ENCODE data around the gene CEP112.

The CEP112 gene

DNA sequence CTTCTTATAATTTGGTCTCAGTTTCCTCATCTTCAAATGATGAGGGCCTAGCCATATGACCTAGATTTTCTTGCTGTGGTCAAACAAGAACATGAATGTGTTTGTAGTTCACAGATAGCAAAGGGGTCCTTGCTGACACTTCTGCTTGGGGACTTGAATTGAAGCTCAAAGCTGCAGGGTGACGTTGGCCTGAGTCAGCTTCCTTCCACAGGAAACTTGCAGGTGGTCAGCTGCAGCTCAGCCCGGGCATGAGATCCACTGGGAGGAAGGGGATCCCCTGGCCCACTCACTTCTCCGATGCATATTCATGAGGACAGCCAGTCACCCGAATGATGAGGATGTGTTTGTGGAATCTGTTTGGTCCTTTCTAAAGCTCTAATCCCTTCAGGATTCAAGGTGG is 587.9 kb downstream of the CEP112 start:
- no peak overlapping the region for H3K4me3 ChIP-seq (ENCODE audit: low read depth, low read length)
- TF ChIP-seq, protein P1, sequence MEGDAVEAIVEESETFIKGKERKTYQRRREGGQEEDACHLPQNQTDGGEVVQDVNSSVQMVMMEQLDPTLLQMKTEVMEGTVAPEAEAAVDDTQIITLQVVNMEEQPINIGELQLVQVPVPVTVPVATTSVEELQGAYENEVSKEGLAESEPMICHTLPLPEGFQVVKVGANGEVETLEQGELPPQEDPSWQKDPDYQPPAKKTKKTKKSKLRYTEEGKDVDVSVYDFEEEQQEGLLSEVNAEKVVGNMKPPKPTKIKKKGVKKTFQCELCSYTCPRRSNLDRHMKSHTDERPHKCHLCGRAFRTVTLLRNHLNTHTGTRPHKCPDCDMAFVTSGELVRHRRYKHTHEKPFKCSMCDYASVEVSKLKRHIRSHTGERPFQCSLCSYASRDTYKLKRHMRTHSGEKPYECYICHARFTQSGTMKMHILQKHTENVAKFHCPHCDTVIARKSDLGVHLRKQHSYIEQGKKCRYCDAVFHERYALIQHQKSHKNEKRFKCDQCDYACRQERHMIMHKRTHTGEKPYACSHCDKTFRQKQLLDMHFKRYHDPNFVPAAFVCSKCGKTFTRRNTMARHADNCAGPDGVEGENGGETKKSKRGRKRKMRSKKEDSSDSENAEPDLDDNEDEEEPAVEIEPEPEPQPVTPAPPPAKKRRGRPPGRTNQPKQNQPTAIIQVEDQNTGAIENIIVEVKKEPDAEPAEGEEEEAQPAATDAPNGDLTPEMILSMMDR (IDR thresholded peaks at IDR 0.05; ENCODE audit: borderline replicate concordance, insufficient read depth, low read depth, low read length) = no peak

DNA sequence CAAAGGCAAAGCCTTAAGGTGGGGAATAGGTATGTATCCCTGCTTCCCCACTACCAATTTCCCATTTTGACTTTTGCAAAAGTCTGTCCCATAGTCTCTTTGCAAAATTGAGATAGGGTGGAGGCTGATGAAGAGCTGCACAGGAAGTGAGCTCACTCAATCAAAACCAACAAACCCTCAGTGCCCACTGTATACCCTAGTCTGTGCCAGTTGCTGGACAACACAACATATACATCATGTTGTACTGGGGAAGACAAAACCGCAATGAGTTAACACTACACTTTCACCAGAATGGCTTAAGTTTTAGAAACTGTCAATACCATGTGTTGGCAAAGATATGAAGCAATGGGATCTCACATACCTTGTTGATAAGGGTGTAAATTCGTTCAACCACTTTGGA is 590.1 kb downstream of the CEP112 start:
- no peak overlapping the region for H3K4me3 ChIP-seq (ENCODE audit: low read depth, low read length)
- TF ChIP-seq, protein P1 (IDR thresholded peaks at IDR 0.05; ENCODE audit: borderline replicate concordance, insufficient read depth, low read depth, low read length) = no peak

DNA sequence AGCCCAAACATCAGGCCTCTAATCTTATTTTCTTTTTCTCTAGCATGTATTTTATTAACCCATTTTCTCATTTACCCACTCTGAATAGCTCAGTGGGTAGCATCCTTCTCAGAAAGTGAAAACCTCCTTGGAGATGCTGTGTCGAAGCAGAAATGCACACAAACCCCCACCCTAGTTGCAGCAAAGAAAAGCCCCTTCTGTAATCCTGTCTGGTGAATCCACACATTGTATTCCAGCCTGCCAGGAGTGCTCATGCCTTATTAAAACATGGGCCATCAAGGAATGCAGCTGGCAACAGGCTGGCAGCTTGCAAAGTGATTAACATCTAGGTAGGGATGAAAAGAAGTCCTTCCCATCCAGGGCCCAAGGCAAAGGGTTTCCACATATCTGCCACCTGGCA is 590.8 kb downstream of the CEP112 start:
- no peak overlapping the region for H3K4me3 ChIP-seq (ENCODE audit: low read depth, low read length)
- TF ChIP-seq, protein P1 (IDR thresholded peaks at IDR 0.05; ENCODE audit: borderline replicate concordance, insufficient read depth, low read depth, low read length) = no peak

DNA sequence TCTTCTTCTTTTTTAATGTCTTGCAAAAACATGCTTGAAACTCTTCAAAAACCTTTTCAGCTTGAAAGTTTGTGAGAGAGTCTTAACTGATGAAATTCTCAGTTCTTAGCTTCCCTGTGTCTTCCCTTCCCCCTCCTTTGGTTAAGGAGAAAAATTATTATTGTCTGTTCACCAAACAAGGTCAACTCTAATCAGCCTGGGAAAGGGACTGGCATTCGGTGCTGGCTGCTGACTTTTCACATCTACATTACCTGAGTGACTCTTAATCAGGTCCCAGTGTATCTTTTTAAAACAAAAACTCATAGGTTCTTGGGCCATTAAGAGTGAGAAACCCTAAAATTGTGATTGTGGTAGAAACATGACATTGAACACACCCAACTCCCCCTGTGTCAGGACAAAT is 591.4 kb downstream of the CEP112 start:
- TF ChIP-seq, protein P1 (IDR thresholded peaks at IDR 0.05; ENCODE audit: borderline replicate concordance, insufficient read depth, low read depth, low read length) = no peak
- no peak overlapping the region for H3K4me3 ChIP-seq (ENCODE audit: low read depth, low read length)

DNA sequence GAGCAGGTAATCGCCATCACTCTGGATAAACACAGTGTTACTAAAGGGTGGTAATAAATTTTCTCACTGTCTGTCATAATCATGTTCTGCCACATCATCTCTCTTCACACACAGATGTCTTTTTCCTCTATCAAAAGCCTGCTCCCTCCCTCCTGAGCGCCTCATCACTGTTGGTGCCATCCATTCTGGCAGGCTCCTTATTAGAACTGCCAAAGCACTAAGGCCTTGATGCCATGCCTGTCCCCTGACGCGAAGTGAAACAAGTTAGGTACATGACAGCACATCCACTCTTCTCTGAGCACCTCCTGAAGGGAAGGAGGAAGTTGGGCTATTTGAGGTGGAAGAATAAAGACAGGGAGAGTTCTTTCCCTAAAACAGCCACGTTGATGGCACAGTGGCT is 592.3 kb downstream of the CEP112 start:
- TF ChIP-seq, protein P1 (IDR thresholded peaks at IDR 0.05; ENCODE audit: borderline replicate concordance, insufficient read depth, low read depth, low read length) = no peak

DNA sequence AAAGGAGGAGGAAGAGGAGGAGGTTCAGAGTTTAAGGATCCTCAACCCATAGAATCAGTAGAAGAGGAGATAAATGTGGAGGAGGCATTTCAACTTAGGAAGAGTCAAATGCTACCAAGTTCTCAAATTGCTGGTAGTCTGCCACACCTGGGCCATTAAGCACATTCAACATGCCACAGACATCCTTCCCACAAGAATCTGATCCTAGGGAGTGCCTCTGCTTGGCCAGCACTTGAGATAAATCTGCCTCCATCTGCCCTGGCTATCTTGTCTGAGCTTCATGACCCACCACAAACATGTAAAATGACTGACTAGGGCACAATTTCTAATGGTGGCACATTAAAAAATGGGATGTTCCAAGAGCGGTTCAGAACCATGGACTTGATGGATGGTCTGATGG is 593.2 kb downstream of the CEP112 start:
- TF ChIP-seq, protein P1 (IDR thresholded peaks at IDR 0.05; ENCODE audit: borderline replicate concordance, insufficient read depth, low read depth, low read length) = no peak
- no peak overlapping the region for H3K4me3 ChIP-seq (ENCODE audit: low read depth, low read length)

More for the DNA sequence above, 592.3 kb downstream of the CEP112 start:
- no peak overlapping the region for H3K4me3 ChIP-seq (ENCODE audit: low read depth, low read length)

DNA sequence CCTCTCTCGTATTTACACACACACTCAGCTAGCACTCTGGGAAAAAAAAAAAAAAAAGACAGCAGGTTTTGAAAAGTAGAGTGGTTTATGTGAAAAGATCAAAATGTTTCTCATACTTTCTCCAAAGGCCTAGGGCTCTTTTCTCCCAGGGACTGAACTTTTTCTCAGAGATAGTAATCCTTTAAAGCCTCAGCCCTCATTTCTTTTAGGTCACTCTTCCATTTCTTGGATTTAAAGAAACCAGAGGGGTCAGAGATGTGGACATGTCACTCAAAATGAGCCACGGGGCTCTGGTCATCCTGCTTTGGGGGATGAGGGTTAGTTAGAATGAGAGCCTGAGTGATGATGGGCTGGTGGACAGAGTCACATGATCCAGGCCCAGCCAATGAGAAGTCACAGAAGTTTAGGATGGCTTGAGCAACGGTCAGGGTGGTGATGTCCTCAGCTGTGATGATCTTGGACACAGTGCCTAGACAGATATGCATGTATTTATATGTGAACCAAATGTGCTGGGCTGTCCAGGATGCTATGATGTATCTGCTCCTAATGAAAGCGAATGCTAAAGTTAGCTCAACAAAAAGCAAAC is 596.8 kb downstream of the CEP112 start:
- TF ChIP-seq, protein P1 (IDR thresholded peaks at IDR 0.05; ENCODE audit: borderline replicate concordance, insufficient read depth, low read depth, low read length) = no peak
- H3K4me3 ChIP-seq (ENCODE audit: low read depth, low read length) = no peak overlapping the region
